Heart right ventricle (tissue), 16 donors: ENCODE results near the gene SPATA25. TPM values are rescaled to one million over a fixed set of nuclear protein-coding genes. Genes with fewer than 3 reads are reported as not detected.

Experiments
- ATAC-seq, 8 donors: fragments of 200-7000 bp; cut with Tn5 transposase; one replicate each; pipeline ENCODE4 v1.9.1; 2020; ENCODE audit warnings: mild to moderate bottlenecking in 8 of 8, moderate library complexity in 8 of 8, moderate number of reproducible peaks in 1 of 8
- DNase-seq, 2 donors: peaks; one replicate each; pipeline ENCODE4 v3.0.0-alpha.2; 2020
- H3K27ac ChIP-seq, 10 donors: fragments of 200-600 bp; sonication (generic) in 2 of 10; one replicate each; pipeline versions ENCODE4 v1.5.0 to v1.8.0; 2020 to 2022; ENCODE audit warnings: mild to moderate bottlenecking in 3 of 10
- H3K27me3 ChIP-seq, 7 donors: fragments of 200-600 bp; one replicate each; pipeline ENCODE4 v1.8.0; 2021 to 2022; ENCODE audit warnings: mild to moderate bottlenecking in 2 of 7
- H3K36me3 ChIP-seq, 9 donors: fragments of 200-600 bp; sonication (generic) in 1 of 9; one replicate each; pipeline versions ENCODE4 v1.5.0 to v1.8.0; 2020 to 2022; ENCODE audit warnings: mild to moderate bottlenecking in 2 of 9
- H3K4me1 ChIP-seq, 9 donors: fragments of 200-600 bp; sonication (generic) in 1 of 9; one replicate each; pipeline versions ENCODE4 v1.5.0 to v1.8.0; 2020 to 2022; ENCODE audit warnings: mild to moderate bottlenecking in 4 of 9
- H3K4me3 ChIP-seq, 10 donors: fragments of 200-600 bp; sonication (generic) in 2 of 10; one replicate each; pipeline versions ENCODE4 v1.5.0 to v1.8.0; 2020 to 2022; ENCODE audit warnings: mild to moderate bottlenecking in 7 of 10, moderate library complexity in 2 of 10
- H3K9me3 ChIP-seq, 11 donors: fragments of 200-600 bp in 10 of 11; sonication (generic) in 2 of 11; one replicate each; pipeline versions ENCODE4 v1.5.0 to v1.8.0; 2013 to 2022; ENCODE audit warnings: mild to moderate bottlenecking in 2 of 11, control low read depth in 1 of 11, moderate library complexity in 1 of 11
- CTCF ChIP-seq, 9 donors: fragments of 200-600 bp; sonication (generic) in 2 of 9; IDR thresholded peaks; one replicate each; pipeline versions ENCODE4 v1.5.0 to v1.8.0; 2021 to 2022; ENCODE audit warnings: antibody characterized with exemption in 9 of 9, mild to moderate bottlenecking in 5 of 9, moderate library complexity in 1 of 9
- WGBS, 2 donors: extraction: QIAGEN DNeasy Blood & Tissue Kit; methylation state at CpG; one replicate each; pipeline ENCODE4 v1.1.7; 2013; ENCODE audit warnings: inconsistent platforms in 1 of 2; 5-methylcytosine and 5-hydroxymethylcytosine counted together
- intact Hi-C, 10 donors: fragments of 100-400 bp; cut with DNase I; formaldehyde crosslinking; loops; one replicate each; pipeline versions ENCODE4 v1.11.1 to v1.14.2; 2022
- polyA plus RNA-seq, 2 donors: library from polyadenylated mRNA; stranded (reverse); fragments of 200-250 nt; gene quantifications; one replicate each; pipeline ENCODE4 v1.2.3, GENCODE V29; 2013
- total RNA-seq, 10 donors: library from RNA; stranded (reverse); fragmentation: NEBNext Ultra II Directional in 3 of 10; extraction: Animal tissue kit (Norgen Biotek cat#: 25700) in 3 of 10; gene quantifications; one replicate each; pipeline versions ENCODE4 v1.2.1 to v1.2.4, GENCODE V29; 2021 to 2023
- donor health status: Arrhythmogenic right ventricular cardiomyopathy.
- donor health status: ischemic (EF 13 %, LVEDD 7.1; RV severe dilation, severe dysfunction).
- donor health status: healthy with polysubstance abuse.
- donor health status: DM: no; HTN: yes; CAD: no.
- donor health status: DM: no; HTN: no; CAD: no.
- donor health status: ischemic (EF 25% LVEDD 6.9; RV normal size, moderate dysfunction).
- donor health status: ischemic (EF 25% LVEDD 5.7; RV mildly dilated, moderate dysfunction).
- donor health status: healthy.
- donor health status: DM: yes; HTN: yes; CAD: no.
- donor health status: Ischemic cardiomyopathy.
- donor health status: ischemic (EF 35%, LVEDD 5.7; RV mildly dilated, moderate dysfunction).
- donor health status: nonischemic (EF 11% LVEDD 7.7; RV severe dilation, severe dysfunction).
- donor health status: DM: yes; HTN: yes; CAD: no.
- donor health status: PGD.
- donor health status: ischemic (EF 29% LVEDD 5.4; RV normal size, mild dysfunction).
- donor health status: nonischemic (EF 23%, LVEDD 6.1; RV moderate dilation, normal function).

Gene SPATA25
- total and polyA plus RNA-seq, 12 donors = 0.65 to 4.3 (median 2.0) TPM

- Histone ChIP-seq H3K27ac (peak overlapping the region; percentile 54 to 86 (median 79)), H3K4me3 (no peak overlapping the region), H3K4me1 (peaks cover 5 to 84% (median 47%) of the 10 kb centered on the region in 9 donors), H3K36me3 (no peaks in the 10 kb centered on the region), H3K27me3 (no peaks in the 10 kb centered on the region), H3K9me3 (no peaks in the 10 kb centered on the region)
- DNase-seq (no peak), ATAC-seq (peak in 7 of 8 donors; percentile 20 to 63 (median 43))
- WGBS, 2 donors = 59 to 62% methylated on average over 5 of the region's 5 CpGs
- intact Hi-C loops = no loop called here
- TF ChIP-seq CTCF (IDR thresholded peaks at IDR 0.05) = no peak
Measured at GRCh38 chr20:45918182-45918737, 30.8 kb upstream of the SPATA25 start.

DNA sequence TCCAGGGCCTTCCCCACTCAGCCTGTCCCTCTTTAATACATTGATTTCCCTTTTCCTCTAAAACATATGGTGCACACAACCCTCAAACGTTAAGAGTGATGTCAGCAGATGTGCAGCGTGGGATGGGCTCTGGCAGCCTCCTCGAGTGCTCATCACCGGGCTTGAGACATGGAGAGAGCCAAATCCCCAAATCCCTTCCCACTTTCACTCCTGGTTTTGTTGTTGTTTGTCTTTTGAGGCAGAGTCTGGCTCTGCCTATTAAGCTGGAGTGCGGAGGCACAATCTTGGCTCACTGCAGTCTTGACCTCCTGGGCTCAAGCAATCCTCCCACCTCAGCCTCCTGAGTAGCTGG lies 30.3 kb upstream of the SPATA25 start:
- TF ChIP-seq CTCF (IDR thresholded peaks at IDR 0.05) = no peak
- DNase-seq (peak in 1 of 2 donors; percentile 58), ATAC-seq (peak in 7 of 8 donors; percentile 5 to 63 (median 36))
- WGBS, 2 donors = 52 to 61% methylated on average over 5 of the region's 5 CpGs
- no peaks in the 10 kb centered on the region for H3K9me3 ChIP-seq
- H3K27ac ChIP-seq = peak overlapping the region; percentile 50 to 86 (median 79)
- no peaks in the 10 kb centered on the region for H3K36me3 ChIP-seq
- no peak overlapping the region for H3K4me3 ChIP-seq
- peaks cover 5 to 86% (median 46%) of the 10 kb centered on the region in 9 donors for H3K4me1 ChIP-seq
- intact Hi-C loops = no loop called here
- no peaks in the 10 kb centered on the region for H3K27me3 ChIP-seq

DNA sequence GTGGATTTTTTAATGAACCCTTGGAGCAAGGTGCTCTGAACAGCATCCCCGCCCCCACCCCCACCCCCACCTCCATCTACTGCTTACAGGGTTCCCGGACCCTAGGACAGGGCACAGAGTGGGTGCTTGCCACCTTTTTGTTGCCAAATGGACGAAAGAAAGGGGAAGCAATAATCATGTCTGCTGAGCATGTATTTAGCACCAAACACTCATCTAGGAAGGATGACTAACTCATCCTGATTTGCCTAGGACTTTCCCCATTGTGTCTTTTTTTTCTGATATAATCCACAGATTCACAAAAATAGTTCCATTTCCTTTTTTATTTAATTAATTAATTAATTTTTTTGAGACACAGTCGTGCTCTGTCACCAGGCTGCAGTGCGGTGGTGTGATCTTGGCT lies 25.7 kb upstream of the SPATA25 start:
- H3K9me3 ChIP-seq = no peaks in the 10 kb centered on the region
- H3K36me3 ChIP-seq = peaks cover 0 to 17% (median 0%) of the 10 kb centered on the region in 9 donors
- no peak for DNase-seq
- H3K27me3 ChIP-seq = peaks cover 0 to 11% (median 0%) of the 10 kb centered on the region in 7 donors
- H3K27ac ChIP-seq = peak overlapping the region in 3 of 10 donors; percentile 83 to 84 (median 83)
- no peak overlapping the region for H3K4me3 ChIP-seq
- intact Hi-C loops = no loop called here
- ATAC-seq = no peak
- WGBS, 2 donors = 50 to 56% methylated on average over 5 of the region's 5 CpGs
- H3K4me1 ChIP-seq = peaks cover 6 to 73% (median 32%) of the 10 kb centered on the region in 9 donors
- no peak for TF ChIP-seq CTCF (IDR thresholded peaks at IDR 0.05)

DNA sequence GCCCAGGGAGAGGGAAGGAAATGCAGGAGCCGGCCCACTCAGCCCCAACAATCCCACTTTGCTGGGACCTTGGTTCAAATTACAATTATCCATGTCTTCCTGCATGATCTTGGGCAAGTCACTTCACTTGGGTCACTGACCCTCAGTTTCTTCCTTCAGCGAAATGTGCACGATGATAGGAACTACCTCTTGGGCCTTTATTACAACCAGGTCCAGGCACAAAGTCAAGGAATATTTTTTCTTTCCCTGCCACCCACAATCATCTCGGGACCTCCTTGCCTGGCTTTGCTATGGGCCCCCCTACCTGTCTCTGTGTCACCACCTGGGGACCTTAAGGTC lies 24.9 kb upstream of the SPATA25 start:
- Histone ChIP-seq H3K27ac (peak overlapping the region in 8 of 10 donors; percentile 78 to 84 (median 80)), H3K9me3 (no peaks in the 10 kb centered on the region), H3K27me3 (peaks cover 0 to 11% (median 0%) of the 10 kb centered on the region in 7 donors), H3K4me1 (peaks cover 6 to 65% (median 29%) of the 10 kb centered on the region in 9 donors), H3K36me3 (peaks cover 0 to 24% (median 0%) of the 10 kb centered on the region in 9 donors), H3K4me3 (peak overlapping the region; percentile 33 to 64 (median 58))
- TF ChIP-seq CTCF (IDR thresholded peaks at IDR 0.05) = no peak
- DNase-seq = no peak
- no peak for ATAC-seq
- intact Hi-C loops = no loop called here
- WGBS, 2 donors = 27 to 28% methylated on average over 4 of the region's 4 CpGs
